GM18520 (cell line): ENCODE data around the gene PLCXD1.
"Not testable (repeated sequence)": the region's sequence is repeated elsewhere in the genome, so short reads cannot be mapped to it uniquely, and the experiment has no call there.

ENCODE experiments used
- ATAC-seq: cut with Tn5 transposase; IDR thresholded peaks from one replicate; pipeline ENCODE4 v1.9.1; 2021; ENCODE audit not compliant: unreplicated experiment

PLCXD1 gene

GRCh38 chrX:316351-317325 is 35.5 kb downstream of the PLCXD1 start:
- no peak for ATAC-seq

- no peak for ATAC-seq
These were observed 36.4 kb downstream of the PLCXD1 start for GRCh38 chrX:317424-318067.

- peak; percentile 30 for ATAC-seq
These were observed 37.0 kb downstream of the PLCXD1 start for GRCh38 chrX:318068-318738.

GRCh38 chrX:318739-319578 is 37.8 kb downstream of the PLCXD1 start, which contains the start of gene GTPBP6:
TSS of gene GTPBP6 (minus strand) at chrX:318796. CDS start at chrX:318787, 9 bp downstream.
- ATAC-seq: peak; percentile 93

GRCh38 chrX:319579-320125 is 38.5 kb downstream of the PLCXD1 start:
- ATAC-seq: no peak

GRCh38 chrX:320126-320783 is 39.1 kb downstream of the PLCXD1 start:
- ATAC-seq: no peak

- ATAC-seq: no peak
These were observed 42.8 kb downstream of the PLCXD1 start for GRCh38 chrX:323721-324628.

- not testable (repeated sequence) for ATAC-seq
These were observed 43.5 kb downstream of the PLCXD1 start for GRCh38 chrX:324664-325063.

GRCh38 chrX:327660-328126 is 46.5 kb downstream of the PLCXD1 start:
- no peak for ATAC-seq

GRCh38 chrX:329291-329910 is 48.2 kb downstream of the PLCXD1 start:
- no peak for ATAC-seq

- not testable (repeated sequence) for ATAC-seq
These were observed 49.1 kb downstream of the PLCXD1 start for GRCh38 chrX:330141-330725.

GRCh38 chrX:330726-331150 is 49.6 kb downstream of the PLCXD1 start:
- ATAC-seq: no peak

GRCh38 chrX:331151-331824 is 50.1 kb downstream of the PLCXD1 start:
- ATAC-seq: no peak

- no peak for ATAC-seq
These were observed 50.8 kb downstream of the PLCXD1 start for GRCh38 chrX:331825-332495.

- no peak for ATAC-seq
These were observed 51.3 kb downstream of the PLCXD1 start for GRCh38 chrX:332496-332860.

GRCh38 chrX:332916-333610 is 51.9 kb downstream of the PLCXD1 start:
- ATAC-seq: no peak
